Tibial artery (tissue), 4 donors: ENCODE measurements around the gene STK24.

Source experiments
- DNase-seq, 2 donors: peaks; one replicate each; pipeline ENCODE4 v3.0.0-alpha.2; 2019
- H3K27ac ChIP-seq, 2 donors: fragments of 200-600 bp; sonication (generic) in 1 of 2; 1 replicate in 1 of 2; 2 replicates in 1 of 2; pipeline ENCODE4 v1.5.1; 2018 to 2019; ENCODE audit warnings: mild to moderate bottlenecking in 1 of 2
- H3K27me3 ChIP-seq, 2 donors: fragments of 200-600 bp; sonication (generic) in 1 of 2; one replicate each; pipeline versions ENCODE4 v1.5.1 to v1.6.0; 2016 to 2019
- H3K36me3 ChIP-seq, 3 donors: fragments of 200-600 bp; sonication (generic) in 2 of 3; one replicate each; pipeline ENCODE4 v1.5.1; 2016 to 2019; ENCODE audit warnings: mild to moderate bottlenecking in 2 of 3
- H3K4me1 ChIP-seq, 4 donors: fragments of 200-600 bp; sonication (generic) in 2 of 4; 1 replicate in 3 of 4; 2 replicates in 1 of 4; pipeline ENCODE4 v1.5.1; 2016 to 2019
- H3K4me3 ChIP-seq, 2 donors: fragments of 200-600 bp; sonication (generic) in 1 of 2; 1 replicate in 1 of 2; 2 replicates in 1 of 2; pipeline ENCODE4 v1.5.1; 2018 to 2019; ENCODE audit warnings: mild to moderate bottlenecking in 2 of 2
- H3K9me3 ChIP-seq, 3 donors: fragments of 200-600 bp; sonication (generic) in 1 of 3; one replicate each; pipeline ENCODE4 v1.5.1; 2016 to 2019
- intact Hi-C: fragments of 100-400 bp; cut with DNase I; formaldehyde crosslinking; loops from one replicate; pipeline ENCODE4 v1.15.0; 2023; ENCODE audit warnings: low total_unique reads
- TF ChIP-seq, protein P1 (sequence below), 2 experiments: fragments of 200-600 bp in 1 of 2; fragments of 450-650 bp in 1 of 2; IDR thresholded peaks; one replicate each; pipeline ENCODE4 v1.5.1; 2017 to 2019; ENCODE audit warnings: antibody characterized with exemption in 2 of 2, mild to moderate bottlenecking in 1 of 2, moderate library complexity in 1 of 2

STK24 gene

DNA sequence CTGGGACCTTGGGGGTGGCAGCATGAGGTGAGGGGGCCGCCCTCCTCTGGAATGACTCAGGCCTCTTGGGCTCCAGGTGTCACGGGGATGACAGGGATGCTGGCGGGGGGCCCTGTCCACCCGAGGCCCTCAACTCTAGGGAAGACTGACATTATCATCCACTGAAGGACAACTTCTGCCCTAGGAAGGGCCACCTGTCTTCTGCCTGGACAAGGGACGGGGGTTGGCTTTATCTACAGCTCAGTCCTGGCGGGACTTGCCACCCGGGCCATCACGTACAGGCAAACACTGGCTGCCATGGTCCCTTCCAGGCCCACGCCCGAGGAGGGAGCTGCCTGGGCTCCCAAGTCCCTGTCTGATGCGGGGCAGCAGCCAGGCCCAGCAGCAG, 130.7 kb downstream of the STK24 start:
- TF ChIP-seq, protein P1, sequence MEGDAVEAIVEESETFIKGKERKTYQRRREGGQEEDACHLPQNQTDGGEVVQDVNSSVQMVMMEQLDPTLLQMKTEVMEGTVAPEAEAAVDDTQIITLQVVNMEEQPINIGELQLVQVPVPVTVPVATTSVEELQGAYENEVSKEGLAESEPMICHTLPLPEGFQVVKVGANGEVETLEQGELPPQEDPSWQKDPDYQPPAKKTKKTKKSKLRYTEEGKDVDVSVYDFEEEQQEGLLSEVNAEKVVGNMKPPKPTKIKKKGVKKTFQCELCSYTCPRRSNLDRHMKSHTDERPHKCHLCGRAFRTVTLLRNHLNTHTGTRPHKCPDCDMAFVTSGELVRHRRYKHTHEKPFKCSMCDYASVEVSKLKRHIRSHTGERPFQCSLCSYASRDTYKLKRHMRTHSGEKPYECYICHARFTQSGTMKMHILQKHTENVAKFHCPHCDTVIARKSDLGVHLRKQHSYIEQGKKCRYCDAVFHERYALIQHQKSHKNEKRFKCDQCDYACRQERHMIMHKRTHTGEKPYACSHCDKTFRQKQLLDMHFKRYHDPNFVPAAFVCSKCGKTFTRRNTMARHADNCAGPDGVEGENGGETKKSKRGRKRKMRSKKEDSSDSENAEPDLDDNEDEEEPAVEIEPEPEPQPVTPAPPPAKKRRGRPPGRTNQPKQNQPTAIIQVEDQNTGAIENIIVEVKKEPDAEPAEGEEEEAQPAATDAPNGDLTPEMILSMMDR (IDR thresholded peaks at IDR 0.05), result no peak
- intact Hi-C loops, result loop anchor here (10.0 kb wide), 1 partner anchor 139 kb away; no protein-coding TSS in a partner anchor
- no peak overlapping the region for H3K4me3 ChIP-seq
- peaks cover 12 to 61% (median 34%) of the 10 kb centered on the region in 3 donors for H3K36me3 ChIP-seq
- H3K4me1 ChIP-seq, result peaks cover 0 to 33% (median 25%) of the 10 kb centered on the region in 4 donors
- DNase-seq, result no peak
- H3K27me3 ChIP-seq, result no peaks in the 10 kb centered on the region
- peak overlapping the region; percentile 42 to 54 for H3K27ac ChIP-seq
- no peaks in the 10 kb centered on the region for H3K9me3 ChIP-seq

DNA sequence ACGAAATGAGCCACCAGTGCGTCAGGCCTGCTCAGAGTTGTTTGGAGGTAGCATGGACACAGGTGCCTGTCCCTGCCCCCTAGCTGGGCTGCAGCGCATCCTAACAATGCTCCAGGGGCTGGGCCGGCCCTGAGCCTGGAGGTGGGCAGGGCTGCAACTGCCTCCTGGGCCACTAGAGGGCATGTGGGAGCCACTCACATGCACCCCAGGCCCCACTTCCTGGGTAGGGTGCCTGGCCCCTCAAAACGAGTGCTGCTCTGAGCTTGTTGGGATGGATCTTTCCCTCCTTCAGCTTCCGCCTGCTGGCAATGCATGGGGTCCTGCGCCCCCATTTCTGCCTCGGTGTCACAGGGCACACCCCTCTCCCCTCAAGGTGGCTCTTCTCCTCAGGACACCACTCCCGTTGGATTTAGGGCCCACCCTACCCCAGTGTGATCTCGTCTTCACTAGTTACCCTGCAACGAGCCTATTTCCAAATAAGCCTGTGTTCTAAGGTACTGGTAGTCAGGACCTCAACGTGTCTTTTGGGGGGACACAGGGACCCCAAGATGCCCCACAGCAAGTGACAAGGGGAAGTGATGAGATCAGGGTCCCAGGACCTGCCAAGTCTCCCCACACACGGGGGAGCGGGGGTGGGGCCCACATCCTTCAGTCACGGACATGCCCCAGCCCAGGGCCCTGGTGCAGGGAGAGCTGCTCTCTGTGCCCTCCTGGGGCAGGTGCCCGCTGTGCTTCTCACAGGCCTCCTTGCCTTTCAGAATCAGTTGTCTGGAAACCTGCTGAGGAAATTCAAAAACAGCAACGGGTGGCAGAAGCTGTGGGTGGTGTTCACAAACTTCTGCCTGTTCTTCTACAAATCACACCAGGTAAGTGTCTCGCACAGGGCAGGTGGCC, 131.3 kb downstream of the STK24 start:
- Histone ChIP-seq H3K4me1 (peaks cover 0 to 26% (median 19%) of the 10 kb centered on the region in 4 donors), H3K36me3 (peaks cover 12 to 67% (median 41%) of the 10 kb centered on the region in 3 donors), H3K9me3 (no peaks in the 10 kb centered on the region), H3K27ac (peak overlapping the region; percentile 42 to 54), H3K4me3 (no peak overlapping the region), H3K27me3 (no peaks in the 10 kb centered on the region)
- TF ChIP-seq, protein P1 (IDR thresholded peaks at IDR 0.05), result peak; percentile 93 to 98
- peak; percentile 69 to 82 for DNase-seq
- intact Hi-C loops, result loop anchor here (2.0 to 10.0 kb wide), 2 partner anchors 139 to 203 kb away; no protein-coding TSS in a partner anchor

DNA sequence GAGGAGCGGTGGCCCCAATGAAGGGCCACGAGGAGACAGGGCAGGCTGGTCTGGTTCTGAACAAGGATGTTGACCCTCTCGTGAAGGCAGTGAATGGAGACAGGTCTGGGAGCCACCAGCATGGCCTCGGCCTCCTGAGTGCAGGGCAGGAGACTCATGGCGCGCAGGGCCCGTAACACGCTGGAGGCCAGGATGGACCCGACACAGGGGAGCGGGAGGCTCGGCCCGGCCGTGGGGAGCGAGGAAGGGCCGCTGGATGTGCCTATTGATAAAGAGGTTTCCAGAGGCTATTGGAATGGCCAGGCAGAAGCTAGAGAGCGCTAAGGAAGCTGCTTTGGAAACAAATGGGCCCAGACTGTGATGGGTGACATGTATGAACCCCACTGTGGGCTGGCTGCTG, 132.5 kb downstream of the STK24 start:
- no peaks in the 10 kb centered on the region for H3K27me3 ChIP-seq
- no peak for DNase-seq
- no peak overlapping the region for H3K27ac ChIP-seq
- H3K36me3 ChIP-seq, result peaks cover 12 to 77% (median 48%) of the 10 kb centered on the region in 3 donors
- TF ChIP-seq, protein P1 (IDR thresholded peaks at IDR 0.05), result no peak
- H3K4me3 ChIP-seq, result no peak overlapping the region
- no peaks in the 10 kb centered on the region for H3K9me3 ChIP-seq
- peaks cover 0 to 14% (median 7%) of the 10 kb centered on the region in 4 donors for H3K4me1 ChIP-seq
- intact Hi-C loops, result loop anchor here (2.0 to 10.0 kb wide), 2 partner anchors 140 to 204 kb away; no protein-coding TSS in a partner anchor

DNA sequence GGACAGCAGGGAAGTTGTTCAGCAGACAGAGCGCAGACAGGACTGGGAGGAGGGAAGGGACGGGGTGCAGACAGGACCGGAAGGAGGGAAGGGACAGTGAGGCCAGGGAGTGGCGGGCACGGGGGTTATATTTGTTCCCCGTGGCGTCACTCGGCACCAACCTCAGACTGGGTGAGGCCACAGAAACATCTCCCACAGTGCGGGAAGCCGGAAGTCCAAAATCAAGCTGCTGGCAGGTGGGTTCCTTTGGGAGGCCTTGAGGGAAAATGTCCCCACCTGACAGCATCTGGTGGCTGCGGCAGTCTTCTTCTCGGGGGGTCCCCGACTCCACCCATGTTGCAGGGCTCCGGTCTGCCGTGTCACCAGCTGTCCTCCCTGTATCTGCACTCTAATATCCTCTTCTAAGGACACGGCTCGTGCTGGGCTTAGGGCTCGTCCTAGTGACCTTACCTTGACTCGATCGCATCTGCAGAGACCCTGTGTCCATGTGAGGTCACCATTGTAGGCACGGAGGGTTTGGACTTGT, 133.0 kb downstream of the STK24 start:
- intact Hi-C loops, result loop anchor here (2.0 to 10.0 kb wide), 2 partner anchors 141 to 205 kb away; no protein-coding TSS in a partner anchor
- H3K27ac ChIP-seq, result no peak overlapping the region
- peaks cover 0 to 9% (median 4%) of the 10 kb centered on the region in 4 donors for H3K4me1 ChIP-seq
- TF ChIP-seq, protein P1 (IDR thresholded peaks at IDR 0.05), result no peak
- peaks cover 17 to 76% (median 48%) of the 10 kb centered on the region in 3 donors for H3K36me3 ChIP-seq
- H3K4me3 ChIP-seq, result no peak overlapping the region
- no peaks in the 10 kb centered on the region for H3K27me3 ChIP-seq
- H3K9me3 ChIP-seq, result no peaks in the 10 kb centered on the region
- no peak for DNase-seq

DNA sequence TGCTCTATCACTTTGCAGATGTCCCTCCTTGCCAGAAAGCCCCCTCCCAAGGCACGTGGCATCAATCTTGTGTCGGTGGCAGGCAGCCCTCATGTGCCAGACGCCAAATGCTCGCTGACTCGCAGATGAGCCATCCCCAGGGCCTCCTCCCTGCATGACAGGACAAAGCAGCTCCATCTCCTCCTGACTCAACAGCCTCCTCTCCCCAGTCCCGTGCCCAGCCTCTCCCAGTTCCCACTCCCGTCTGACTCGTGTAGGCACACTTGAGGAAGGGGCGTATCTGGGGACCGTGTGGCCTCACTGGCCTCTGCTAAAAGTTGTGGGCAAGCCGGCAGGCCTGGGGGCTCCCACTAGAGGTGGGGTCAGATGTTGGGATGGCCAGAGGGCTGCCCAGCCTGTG, 133.6 kb downstream of the STK24 start:
- H3K9me3 ChIP-seq, result no peaks in the 10 kb centered on the region
- no peaks in the 10 kb centered on the region for H3K27me3 ChIP-seq
- H3K36me3 ChIP-seq, result peaks cover 20 to 78% (median 51%) of the 10 kb centered on the region in 3 donors
- H3K27ac ChIP-seq, result no peak overlapping the region
- intact Hi-C loops, result loop anchor here (10.0 kb wide), 1 partner anchor 141 kb away; no protein-coding TSS in a partner anchor
- H3K4me3 ChIP-seq, result no peak overlapping the region
- no peak for DNase-seq
- peaks cover 0 to 8% (median 4%) of the 10 kb centered on the region in 4 donors for H3K4me1 ChIP-seq
- TF ChIP-seq, protein P1 (IDR thresholded peaks at IDR 0.05), result no peak
